Neural progenitor cell (in vitro differentiated cells): Measurements from ENCODE around the gene ID4.

Experiments
- CTCF ChIP-seq: fragments of 200-600 bp; sonication (generic); IDR thresholded peaks from 2 replicates; pipeline ENCODE4 v1.5.1; 2017; ENCODE audit warnings: antibody characterized with exemption, mild to moderate bottlenecking
- EZH2phosphoT487 ChIP-seq: fragments of 200-600 bp; sonication (generic); IDR thresholded peaks from 2 replicates; pipeline ENCODE4 v1.6.1; 2017; ENCODE audit warnings: antibody characterized with exemption

- TF ChIP-seq CTCF (no peak), EZH2phosphoT487 (no peak)
Measured at GRCh38 chr6:19804205-19805128, 32.7 kb upstream of the ID4 start.
